GM21367 (cell line): ENCODE measurements around the gene KLF12.

Source experiments
- ATAC-seq: cut with Tn5 transposase; IDR thresholded peaks from one replicate; pipeline ENCODE4 v1.9.1; 2021; ENCODE audit not compliant: unreplicated experiment

KLF12 gene

DNA sequence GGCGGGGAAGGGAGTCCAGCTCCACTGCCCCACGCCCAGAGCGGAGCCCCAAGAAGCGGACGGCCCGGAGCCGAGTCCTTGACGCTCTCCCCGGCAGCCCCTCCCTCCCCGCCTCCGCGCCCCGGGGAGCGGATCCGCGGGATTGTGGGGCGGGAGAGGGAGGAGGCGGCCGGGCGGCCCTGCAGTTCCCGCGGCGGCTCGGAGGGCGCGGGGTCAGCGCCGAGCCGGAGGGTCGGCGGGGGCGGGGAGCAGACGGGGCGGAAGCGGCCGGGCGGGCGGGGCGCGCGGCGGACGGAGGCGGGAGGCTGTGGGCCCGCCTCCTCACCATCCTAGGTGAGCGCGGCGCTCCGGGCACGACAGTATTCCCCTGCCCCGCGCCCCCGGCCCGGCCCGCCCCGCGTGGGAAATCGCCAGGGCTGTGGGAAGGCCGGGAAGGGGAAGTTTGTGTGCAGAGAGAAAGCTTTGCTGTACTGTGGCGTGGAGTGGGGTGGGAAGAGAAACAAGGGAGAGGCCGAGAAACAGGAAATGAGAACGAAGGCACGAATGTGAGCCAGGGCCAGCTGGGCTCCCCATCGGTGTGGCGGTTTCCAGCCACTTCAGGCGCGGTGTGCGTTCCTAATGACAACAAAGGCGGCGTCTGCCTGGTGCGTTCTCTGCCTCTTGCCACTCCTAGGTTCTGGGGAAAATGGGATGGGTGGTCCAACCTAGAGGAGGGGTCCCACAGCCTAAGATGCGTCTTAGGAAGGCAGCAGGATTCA, 1.3 kb upstream of the KLF12 start:
- peak; percentile 42 for ATAC-seq

GRCh38 chr13:74134777-74135325, 647 bp upstream of the KLF12 start:
- ATAC-seq: peak; percentile 22

GRCh38 chr13:74133657-74134201, 475 bp downstream of the KLF12 start:
- peak; percentile 37 for ATAC-seq

- no peak for ATAC-seq
These were observed 1.2 kb downstream of the KLF12 start for GRCh38 chr13:74132776-74133656.

GRCh38 chr13:74132152-74132775, 1.9 kb downstream of the KLF12 start:
- ATAC-seq: no peak

DNA sequence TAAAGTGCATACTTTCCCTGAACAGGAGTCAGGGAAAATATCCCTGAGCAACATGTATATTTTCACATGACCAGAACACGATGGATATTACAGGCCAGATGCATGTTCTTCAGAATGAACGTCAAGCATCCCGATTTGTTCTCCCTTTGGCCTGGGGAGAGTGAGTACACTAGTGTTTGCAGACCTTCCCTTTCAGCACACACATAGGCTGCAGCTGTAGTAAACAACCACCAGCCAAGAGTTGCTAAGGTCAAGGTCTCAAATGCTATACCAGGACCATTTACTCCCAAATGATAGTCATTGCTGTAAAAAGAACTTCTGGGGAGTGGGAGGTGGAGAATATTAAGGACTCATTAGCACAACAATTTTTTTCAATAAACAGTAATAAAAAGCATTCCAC, 3.0 kb downstream of the KLF12 start:
- ATAC-seq: no peak

DNA sequence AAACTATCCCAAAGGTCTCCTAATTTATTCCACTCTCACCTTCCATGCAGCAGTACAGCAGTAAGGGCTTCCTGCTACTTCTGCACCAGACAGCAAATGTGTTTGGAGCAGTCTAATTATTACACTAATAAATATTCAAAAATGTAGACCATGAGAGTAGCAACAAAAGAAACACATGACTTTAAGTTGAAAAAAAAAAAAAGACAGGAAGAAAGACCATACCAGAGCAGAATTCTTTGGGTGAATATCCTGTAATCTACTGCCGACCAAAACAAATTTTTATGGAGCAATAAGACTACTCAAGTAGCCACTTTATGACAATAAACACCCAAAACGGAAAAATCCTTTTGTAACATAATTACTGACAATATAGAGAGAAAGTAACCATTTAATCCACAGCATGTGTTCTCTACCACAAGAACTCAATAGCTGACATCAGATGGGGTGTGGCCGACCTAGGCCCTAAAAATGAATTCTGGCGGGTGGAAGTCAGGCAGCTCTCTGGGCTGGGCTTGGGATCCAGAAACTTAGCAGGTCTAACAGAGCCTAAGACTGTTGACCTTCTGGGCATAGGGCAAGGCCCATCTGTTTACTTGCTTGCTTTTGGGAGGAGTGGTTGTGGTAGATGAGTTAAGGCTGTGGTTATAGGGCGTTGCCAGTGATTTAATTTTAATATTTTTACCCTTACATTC, 4.6 kb downstream of the KLF12 start:
- ATAC-seq: no peak

DNA sequence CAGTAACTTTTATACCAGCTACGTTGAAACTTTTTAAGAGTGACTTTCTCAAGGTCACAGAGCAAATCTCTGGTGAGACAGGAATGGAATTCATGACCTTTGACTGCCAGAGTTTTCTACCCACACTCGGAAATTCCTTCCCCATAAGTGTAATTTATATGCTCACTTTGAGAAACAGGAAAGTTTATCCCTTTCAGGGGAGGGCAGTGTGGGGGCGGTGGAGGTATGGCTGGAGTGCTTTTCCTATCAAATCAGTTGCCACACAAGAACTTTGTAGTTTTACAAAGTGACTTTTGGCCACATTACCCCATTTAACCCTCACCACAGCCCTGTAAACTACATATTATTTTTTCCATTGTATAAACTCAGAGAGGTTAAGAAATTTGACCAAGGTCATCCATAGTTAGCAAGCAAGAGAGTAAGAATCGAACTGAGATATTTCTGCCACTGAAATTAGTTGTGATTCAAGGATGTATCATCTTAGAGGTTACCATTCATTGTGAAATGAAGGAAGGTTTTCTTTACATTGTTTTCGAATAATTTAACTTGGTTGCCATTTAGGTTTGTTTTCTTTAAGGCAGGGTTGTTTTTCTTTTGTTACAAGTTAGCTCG, 5.9 kb downstream of the KLF12 start:
- ATAC-seq: no peak

- ATAC-seq: no peak
These were observed 15.9 kb downstream of the KLF12 start for GRCh38 chr13:74118328-74118727.

GRCh38 chr13:74117207-74117705, 16.9 kb downstream of the KLF12 start:
- no peak for ATAC-seq

DNA sequence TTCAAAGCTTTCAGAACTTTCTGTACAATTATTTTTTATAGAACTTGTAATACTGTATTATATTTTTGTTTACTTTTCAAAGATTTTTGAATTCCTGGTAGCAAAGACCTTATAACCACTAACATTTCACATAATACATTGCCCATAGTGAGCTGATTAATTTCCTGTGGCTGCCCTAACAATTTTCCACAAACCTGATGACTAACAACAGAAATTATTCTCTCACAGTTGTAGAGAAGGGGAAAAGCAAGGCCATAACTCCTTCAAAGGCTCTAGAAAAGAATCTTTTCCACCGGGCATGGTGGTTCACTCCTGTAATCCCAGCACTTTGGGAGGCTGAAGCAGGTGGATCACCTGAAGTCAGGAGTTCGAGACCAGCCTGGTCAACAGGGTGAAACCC, 19.1 kb downstream of the KLF12 start:
- no peak for ATAC-seq

DNA sequence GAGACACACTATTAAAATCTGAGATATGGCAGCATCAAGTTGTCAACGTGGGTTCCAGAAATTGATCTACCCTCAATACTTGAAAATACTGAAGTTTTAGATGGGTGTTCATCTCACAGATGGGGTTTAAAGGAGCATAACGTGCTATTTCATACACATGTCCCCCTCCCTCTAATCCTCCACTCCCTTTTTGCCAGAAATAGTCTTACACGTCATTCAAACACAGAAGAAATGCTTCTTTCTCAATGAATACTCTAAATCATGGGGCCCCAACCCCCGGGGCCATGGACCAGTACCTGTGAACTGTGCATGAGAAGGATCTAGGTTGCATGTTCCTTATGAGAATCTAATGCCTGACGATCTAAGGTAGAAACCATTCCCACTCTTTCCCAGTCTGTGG, 19.6 kb downstream of the KLF12 start:
- ATAC-seq: no peak

DNA sequence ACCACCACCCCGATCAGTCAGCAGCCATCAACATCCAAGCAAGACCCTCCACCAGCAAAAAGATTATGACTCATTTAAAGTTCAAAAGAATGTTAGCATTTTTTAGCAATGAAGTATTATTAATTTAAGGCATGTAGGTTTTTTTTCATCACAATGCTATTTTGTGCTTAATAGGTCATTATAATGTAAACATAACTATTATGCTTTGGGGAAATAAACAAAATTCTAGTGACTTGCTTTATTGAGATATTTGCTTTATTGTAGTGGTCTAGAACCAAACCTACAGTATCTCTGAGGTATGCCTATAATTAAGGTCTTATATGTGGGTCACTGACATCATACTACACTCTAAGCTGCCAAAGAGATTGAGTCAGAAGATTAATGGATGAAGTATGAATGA, 20.0 kb downstream of the KLF12 start:
- ATAC-seq: no peak

- no peak for ATAC-seq
These were observed 22.0 kb downstream of the KLF12 start for GRCh38 chr13:74111901-74112824.

DNA sequence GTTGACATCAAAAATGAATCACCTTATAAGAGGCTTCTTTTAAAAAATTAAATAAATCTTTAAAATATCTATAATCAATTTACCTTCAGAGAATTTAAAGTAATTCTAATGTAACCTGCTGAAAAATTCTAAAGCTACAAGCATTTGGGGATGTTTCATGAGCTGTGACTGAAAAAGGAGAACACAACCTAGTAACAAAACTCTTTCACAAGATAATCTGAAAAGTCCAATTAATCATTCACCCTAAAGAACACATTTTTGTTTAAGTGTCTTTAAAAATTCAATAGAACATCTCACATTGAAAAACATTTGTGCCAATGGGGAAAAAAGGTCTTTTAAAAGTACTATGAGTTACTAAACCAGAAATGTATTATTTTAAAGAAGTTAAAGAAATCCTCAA, 22.8 kb downstream of the KLF12 start:
- ATAC-seq: no peak

DNA sequence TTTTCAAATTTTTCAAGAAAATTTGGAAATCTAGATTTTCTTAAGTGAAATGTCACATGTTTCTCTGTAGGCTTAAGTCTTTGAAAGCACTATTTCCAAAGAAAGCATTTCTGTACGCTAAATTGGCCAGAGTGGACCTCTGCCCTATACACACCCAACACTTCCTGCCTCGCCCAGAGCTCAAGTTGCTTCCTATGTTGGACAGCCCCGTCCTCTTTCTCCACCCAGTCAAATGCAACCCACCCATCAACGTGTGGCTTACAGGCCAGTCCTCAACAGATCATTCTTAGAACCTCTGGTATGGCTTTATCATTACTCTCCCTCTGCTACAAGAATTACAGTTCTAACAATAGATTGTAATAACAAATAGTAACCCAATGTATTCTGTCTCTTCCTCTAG, 24.2 kb downstream of the KLF12 start:
- ATAC-seq: no peak

- ATAC-seq: no peak
These were observed 26.6 kb downstream of the KLF12 start for GRCh38 chr13:74107598-74107997.

DNA sequence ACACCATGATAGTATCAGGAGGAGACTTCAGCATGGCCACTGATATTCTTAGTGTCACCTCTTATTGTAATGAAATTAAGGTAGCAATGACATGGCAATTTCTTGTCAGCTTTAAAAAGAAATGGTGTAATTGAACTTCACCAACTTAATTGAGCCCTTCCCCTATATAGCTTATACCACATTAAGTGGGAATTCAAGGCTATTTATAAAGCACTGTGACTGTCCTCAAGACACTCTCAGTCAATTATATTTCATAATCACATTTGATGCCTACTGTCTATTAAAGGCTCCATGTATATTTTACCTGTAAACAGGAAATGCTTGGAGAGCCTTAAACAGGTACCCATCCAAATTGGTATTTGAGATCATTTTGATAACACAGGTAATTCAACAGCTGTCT, 28.3 kb downstream of the KLF12 start:
- no peak for ATAC-seq
